Vagina (tissue), 2 donors: ENCODE measurements around the gene RASGRP3. TPM values are rescaled to one million over a fixed set of nuclear protein-coding genes. Genes with fewer than 3 reads are reported as not detected.

Source experiments
- DNase-seq, 2 donors: peaks; one replicate each; pipeline ENCODE4 v3.0.0-alpha.2; 2017; ENCODE audit errors: extremely low spot score in 2 of 2
- H3K27ac ChIP-seq: fragments of 200-600 bp; sonication (generic); one replicate; pipeline ENCODE4 v1.5.1; 2019
- H3K27me3 ChIP-seq: fragments of 200-600 bp; sonication (generic); one replicate; pipeline ENCODE4 v1.5.1; 2019
- H3K36me3 ChIP-seq, 2 donors: fragments of 200-600 bp; sonication (generic); one replicate each; pipeline ENCODE4 v1.5.1; 2017 to 2019
- H3K4me1 ChIP-seq: fragments of 200-600 bp; sonication (generic); one replicate; pipeline ENCODE4 v1.5.1; 2019
- H3K4me3 ChIP-seq, 2 donors: fragments of 200-600 bp; sonication (generic); 1 replicate in 1 of 2; 2 replicates in 1 of 2; pipeline ENCODE4 v1.5.1; 2016 to 2019
- H3K9me3 ChIP-seq: fragments of 200-600 bp; sonication (generic); one replicate; pipeline ENCODE4 v1.5.1; 2019
- POLR2A ChIP-seq, 2 donors: fragments of 450-650 bp; IDR thresholded peaks; one replicate each; pipeline ENCODE4 v1.6.1; 2017; ENCODE audit warnings: antibody characterized with exemption in 2 of 2, mild to moderate bottlenecking in 2 of 2, moderate library complexity in 2 of 2
- POLR2AphosphoS5 ChIP-seq, 2 donors: sonication (generic); formaldehyde crosslinking; IDR thresholded peaks; one replicate each; pipeline ENCODE4 v1.9.0; 2017; ENCODE audit warnings: antibody characterized with exemption in 2 of 2, mild to moderate bottlenecking in 2 of 2, low read depth in 1 of 2; ENCODE audit not compliant: insufficient read depth in 1 of 2
- intact Hi-C: fragments of 100-400 bp; cut with DNase I; formaldehyde crosslinking; loops from one replicate; pipeline ENCODE4 v1.15.1; 2023
- total RNA-seq: library from RNA; depleted of rRNA; stranded (reverse); fragments of >200 nt; gene quantifications from one replicate; pipeline ENCODE4 v1.2.3, GENCODE V29; 2016
- TF ChIP-seq, protein P1 (sequence below), 3 experiments: fragments of 450-650 bp in 2 of 3; fragments of 200-600 bp in 1 of 3; sonication (generic) in 1 of 3; IDR thresholded peaks; one replicate each; pipeline ENCODE4 v1.5.1; 2017 to 2019; ENCODE audit warnings: antibody characterized with exemption in 3 of 3, mild to moderate bottlenecking in 2 of 3, moderate library complexity in 2 of 3

Gene RASGRP3
- total RNA-seq, 1 donor from 2014 or later: 4.2 TPM

- TF ChIP-seq, protein P1, sequence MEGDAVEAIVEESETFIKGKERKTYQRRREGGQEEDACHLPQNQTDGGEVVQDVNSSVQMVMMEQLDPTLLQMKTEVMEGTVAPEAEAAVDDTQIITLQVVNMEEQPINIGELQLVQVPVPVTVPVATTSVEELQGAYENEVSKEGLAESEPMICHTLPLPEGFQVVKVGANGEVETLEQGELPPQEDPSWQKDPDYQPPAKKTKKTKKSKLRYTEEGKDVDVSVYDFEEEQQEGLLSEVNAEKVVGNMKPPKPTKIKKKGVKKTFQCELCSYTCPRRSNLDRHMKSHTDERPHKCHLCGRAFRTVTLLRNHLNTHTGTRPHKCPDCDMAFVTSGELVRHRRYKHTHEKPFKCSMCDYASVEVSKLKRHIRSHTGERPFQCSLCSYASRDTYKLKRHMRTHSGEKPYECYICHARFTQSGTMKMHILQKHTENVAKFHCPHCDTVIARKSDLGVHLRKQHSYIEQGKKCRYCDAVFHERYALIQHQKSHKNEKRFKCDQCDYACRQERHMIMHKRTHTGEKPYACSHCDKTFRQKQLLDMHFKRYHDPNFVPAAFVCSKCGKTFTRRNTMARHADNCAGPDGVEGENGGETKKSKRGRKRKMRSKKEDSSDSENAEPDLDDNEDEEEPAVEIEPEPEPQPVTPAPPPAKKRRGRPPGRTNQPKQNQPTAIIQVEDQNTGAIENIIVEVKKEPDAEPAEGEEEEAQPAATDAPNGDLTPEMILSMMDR (IDR thresholded peaks at IDR 0.05): no peak
- TF ChIP-seq POLR2AphosphoS5 (IDR thresholded peaks at IDR 0.05; ENCODE audit: insufficient read depth in 1 of 2, low read depth in 1 of 2): no peak
- no peak for TF ChIP-seq POLR2A (IDR thresholded peaks at IDR 0.05)
These were observed 55.2 kb downstream of the RASGRP3 start for GRCh38 chr2:33531549-33532059.

GRCh38 chr2:33532146-33532545, 55.7 kb downstream of the RASGRP3 start:
- H3K4me1 ChIP-seq: no peaks in the 10 kb centered on the region
- DNase-seq: no peak

More at GRCh38 chr2:33531549-33532059, 55.2 kb downstream of the RASGRP3 start:
- DNase-seq: no peak
- H3K4me3 ChIP-seq: no peak overlapping the region
- H3K9me3 ChIP-seq: no peaks in the 10 kb centered on the region
- no peaks in the 10 kb centered on the region for H3K27me3 ChIP-seq
- intact Hi-C loops: no loop called here
- no peak overlapping the region for H3K27ac ChIP-seq
- H3K4me1 ChIP-seq: no peaks in the 10 kb centered on the region
- H3K36me3 ChIP-seq: no peaks in the 10 kb centered on the region

GRCh38 chr2:33532966-33533365, 56.5 kb downstream of the RASGRP3 start:
- Histone ChIP-seq H3K27ac (no peak overlapping the region), H3K4me1 (no peaks in the 10 kb centered on the region), H3K36me3 (no peaks in the 10 kb centered on the region), H3K27me3 (no peaks in the 10 kb centered on the region), H3K4me3 (no peak overlapping the region), H3K9me3 (no peaks in the 10 kb centered on the region)
- intact Hi-C loops: no loop called here
- no peak for DNase-seq
- TF ChIP-seq POLR2AphosphoS5 (IDR thresholded peaks at IDR 0.05; ENCODE audit: insufficient read depth in 1 of 2, low read depth in 1 of 2) (no peak), POLR2A (IDR thresholded peaks at IDR 0.05) (no peak)
- TF ChIP-seq, protein P1 (IDR thresholded peaks at IDR 0.05): no peak

More at GRCh38 chr2:33532146-33532545, 55.7 kb downstream of the RASGRP3 start:
- intact Hi-C loops: no loop called here
- Histone ChIP-seq H3K27ac (no peak overlapping the region), H3K4me3 (no peak overlapping the region), H3K27me3 (no peaks in the 10 kb centered on the region), H3K36me3 (no peaks in the 10 kb centered on the region), H3K9me3 (no peaks in the 10 kb centered on the region)
- TF ChIP-seq POLR2A (IDR thresholded peaks at IDR 0.05) (no peak), POLR2AphosphoS5 (IDR thresholded peaks at IDR 0.05; ENCODE audit: insufficient read depth in 1 of 2, low read depth in 1 of 2) (no peak)
- TF ChIP-seq, protein P1 (IDR thresholded peaks at IDR 0.05): no peak

DNA sequence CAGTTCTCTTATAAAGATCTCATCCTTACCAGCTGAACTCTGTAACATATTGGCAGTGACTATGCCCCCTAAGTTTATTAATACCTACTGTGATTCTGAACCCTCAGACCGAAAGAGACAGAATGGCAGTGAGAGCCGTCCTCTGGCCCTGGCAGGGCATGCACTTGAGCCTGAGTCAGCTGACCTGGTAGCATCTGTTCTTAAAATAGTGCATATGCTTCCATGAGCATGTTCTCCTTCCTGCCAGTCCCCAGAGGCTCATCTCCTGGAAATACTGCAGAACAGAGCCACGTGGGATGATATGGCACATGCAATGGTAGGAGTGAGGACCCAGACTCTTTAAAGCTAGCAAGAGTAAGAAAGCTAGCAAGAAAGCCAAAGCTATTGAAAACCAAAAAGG, 59.0 kb downstream of the RASGRP3 start:
- Histone ChIP-seq H3K9me3 (no peaks in the 10 kb centered on the region), H3K27me3 (no peaks in the 10 kb centered on the region), H3K4me1 (no peaks in the 10 kb centered on the region), H3K27ac (no peak overlapping the region), H3K36me3 (no peaks in the 10 kb centered on the region), H3K4me3 (no peak overlapping the region)
- TF ChIP-seq POLR2A (IDR thresholded peaks at IDR 0.05) (no peak), POLR2AphosphoS5 (IDR thresholded peaks at IDR 0.05; ENCODE audit: insufficient read depth in 1 of 2, low read depth in 1 of 2) (no peak)
- TF ChIP-seq, protein P1 (IDR thresholded peaks at IDR 0.05): no peak
- intact Hi-C loops: no loop called here
- DNase-seq: no peak

DNA sequence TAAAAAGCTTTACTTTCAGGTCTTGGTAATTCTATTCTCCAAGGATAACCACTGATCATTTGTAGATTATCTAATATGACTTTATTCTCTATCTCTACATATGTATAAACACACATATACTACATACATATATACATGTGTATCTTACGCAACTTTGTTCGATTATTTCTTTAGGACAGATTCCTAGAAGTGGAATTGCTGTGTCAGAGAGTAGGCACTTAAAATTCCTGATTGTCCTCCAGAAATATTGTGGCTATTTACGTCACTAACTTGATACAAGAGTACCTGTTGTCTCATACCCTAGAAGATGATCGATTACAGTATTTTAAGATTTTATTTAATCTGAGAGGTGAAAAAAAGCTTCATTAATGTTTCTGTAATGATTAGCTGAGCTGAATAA, 64.8 kb downstream of the RASGRP3 start:
- H3K27me3 ChIP-seq: no peaks in the 10 kb centered on the region
- TF ChIP-seq POLR2AphosphoS5 (IDR thresholded peaks at IDR 0.05; ENCODE audit: insufficient read depth in 1 of 2, low read depth in 1 of 2) (no peak), POLR2A (IDR thresholded peaks at IDR 0.05) (no peak)
- TF ChIP-seq, protein P1 (IDR thresholded peaks at IDR 0.05): no peak
- no peak for DNase-seq
- no peaks in the 10 kb centered on the region for H3K36me3 ChIP-seq
- no peak overlapping the region for H3K27ac ChIP-seq
- H3K9me3 ChIP-seq: no peaks in the 10 kb centered on the region
- H3K4me3 ChIP-seq: no peak overlapping the region
- intact Hi-C loops: no loop called here
- no peaks in the 10 kb centered on the region for H3K4me1 ChIP-seq
